Duodenal mucosa (tissue), 2 donors: ENCODE measurements around the gene TRANK1.

Source experiments
- H3K27ac ChIP-seq: one replicate; pipeline ENCODE4 v1.7.0; 2013; ENCODE audit warnings: low read depth, low read length
- H3K27me3 ChIP-seq, 2 donors: one replicate each; pipeline ENCODE4 v1.7.0; 2013; ENCODE audit warnings: low read length in 2 of 2, control low read depth in 1 of 2; ENCODE audit not compliant: insufficient read depth in 2 of 2, control insufficient read depth in 1 of 2
- H3K36me3 ChIP-seq, 2 donors: one replicate each; pipeline ENCODE4 v1.7.0; 2013; ENCODE audit warnings: low read length in 2 of 2, control low read depth in 1 of 2; ENCODE audit not compliant: insufficient read depth in 2 of 2, control insufficient read depth in 1 of 2
- H3K4me1 ChIP-seq, 2 donors: one replicate each; pipeline ENCODE4 v1.7.0; 2013; ENCODE audit warnings: low read length in 2 of 2, control low read depth in 1 of 2; ENCODE audit not compliant: insufficient read depth in 2 of 2, control insufficient read depth in 1 of 2
- H3K4me3 ChIP-seq, 2 donors: one replicate each; pipeline ENCODE4 v1.7.0; 2013; ENCODE audit warnings: low read length in 2 of 2, low read depth in 1 of 2
- H3K9ac ChIP-seq, 2 donors: one replicate each; pipeline ENCODE4 v1.7.0; 2013; ENCODE audit warnings: low read length in 2 of 2, low read depth in 1 of 2
- H3K9me3 ChIP-seq, 2 donors: one replicate each; pipeline ENCODE4 v1.7.0; 2013; ENCODE audit warnings: low read length in 2 of 2, control low read depth in 1 of 2; ENCODE audit not compliant: control insufficient read depth in 1 of 2

TRANK1 gene

GRCh38 chr3:36826240-36826639, 118.6 kb downstream of the TRANK1 start:
- Histone ChIP-seq H3K4me1 (no peaks in the 10 kb centered on the region), H3K27ac (no peak overlapping the region), H3K36me3 (peaks cover 26 to 44% of the 10 kb centered on the region in 2 donors), H3K27me3 (no peaks in the 10 kb centered on the region), H3K9me3 (no peaks in the 10 kb centered on the region), H3K9ac (no peak overlapping the region), H3K4me3 (no peak overlapping the region)

GRCh38 chr3:36824443-36824842, 120.4 kb downstream of the TRANK1 start:
- H3K4me3 ChIP-seq, result no peak overlapping the region
- peaks cover 26 to 35% of the 10 kb centered on the region in 2 donors for H3K36me3 ChIP-seq
- H3K9ac ChIP-seq, result no peak overlapping the region
- no peaks in the 10 kb centered on the region for H3K27me3 ChIP-seq
- H3K4me1 ChIP-seq, result no peaks in the 10 kb centered on the region
- H3K9me3 ChIP-seq, result no peaks in the 10 kb centered on the region
- no peak overlapping the region for H3K27ac ChIP-seq

GRCh38 chr3:36823806-36824205, 121.0 kb downstream of the TRANK1 start:
- Histone ChIP-seq H3K4me1 (no peaks in the 10 kb centered on the region), H3K36me3 (peaks cover 20 to 29% of the 10 kb centered on the region in 2 donors), H3K9ac (no peak overlapping the region), H3K4me3 (no peak overlapping the region), H3K9me3 (no peaks in the 10 kb centered on the region), H3K27ac (no peak overlapping the region), H3K27me3 (no peaks in the 10 kb centered on the region)

- H3K27me3 ChIP-seq, result no peaks in the 10 kb centered on the region
- H3K36me3 ChIP-seq, result peaks cover 2% of the 10 kb centered on the region in 2 donors
- no peaks in the 10 kb centered on the region for H3K9me3 ChIP-seq
- H3K4me3 ChIP-seq, result no peak overlapping the region
- H3K27ac ChIP-seq, result no peak overlapping the region
- H3K9ac ChIP-seq, result no peak overlapping the region
- H3K4me1 ChIP-seq, result no peaks in the 10 kb centered on the region
These were observed 124.8 kb downstream of the TRANK1 start for GRCh38 chr3:36820083-36820482.

GRCh38 chr3:36817806-36818533, 126.9 kb downstream of the TRANK1 start:
- Histone ChIP-seq H3K27ac (no peak overlapping the region), H3K4me1 (no peaks in the 10 kb centered on the region), H3K36me3 (no peaks in the 10 kb centered on the region), H3K4me3 (no peak overlapping the region), H3K9ac (no peak overlapping the region), H3K27me3 (no peaks in the 10 kb centered on the region), H3K9me3 (no peaks in the 10 kb centered on the region)

GRCh38 chr3:36815375-36815774, 129.5 kb downstream of the TRANK1 start:
- H3K9me3 ChIP-seq, result no peaks in the 10 kb centered on the region
- H3K27me3 ChIP-seq, result no peaks in the 10 kb centered on the region
- H3K4me3 ChIP-seq, result no peak overlapping the region
- no peaks in the 10 kb centered on the region for H3K36me3 ChIP-seq
- no peak overlapping the region for H3K27ac ChIP-seq
- no peak overlapping the region for H3K9ac ChIP-seq
- no peaks in the 10 kb centered on the region for H3K4me1 ChIP-seq

- Histone ChIP-seq H3K27me3 (no peaks in the 10 kb centered on the region), H3K36me3 (no peaks in the 10 kb centered on the region), H3K4me3 (no peak overlapping the region), H3K9ac (no peak overlapping the region), H3K4me1 (no peaks in the 10 kb centered on the region), H3K27ac (no peak overlapping the region), H3K9me3 (no peaks in the 10 kb centered on the region)
These were observed 130.1 kb downstream of the TRANK1 start for GRCh38 chr3:36814776-36815175.

GRCh38 chr3:36814066-36814717, 130.7 kb downstream of the TRANK1 start:
- Histone ChIP-seq H3K27ac (no peak overlapping the region), H3K4me3 (no peak overlapping the region), H3K9ac (no peak overlapping the region), H3K36me3 (no peaks in the 10 kb centered on the region), H3K4me1 (no peaks in the 10 kb centered on the region), H3K9me3 (no peaks in the 10 kb centered on the region), H3K27me3 (no peaks in the 10 kb centered on the region)

GRCh38 chr3:36813305-36813704, 131.5 kb downstream of the TRANK1 start:
- Histone ChIP-seq H3K27ac (no peak overlapping the region), H3K9ac (no peak overlapping the region), H3K4me3 (no peak overlapping the region), H3K4me1 (no peaks in the 10 kb centered on the region), H3K36me3 (no peaks in the 10 kb centered on the region), H3K9me3 (no peaks in the 10 kb centered on the region), H3K27me3 (no peaks in the 10 kb centered on the region)

GRCh38 chr3:36812240-36812639, 132.6 kb downstream of the TRANK1 start:
- H3K4me1 ChIP-seq, result no peaks in the 10 kb centered on the region
- no peak overlapping the region for H3K27ac ChIP-seq

More at GRCh38 chr3:36812240-36812639, 132.6 kb downstream of the TRANK1 start:
- Histone ChIP-seq H3K36me3 (no peaks in the 10 kb centered on the region), H3K9ac (no peak overlapping the region), H3K9me3 (no peaks in the 10 kb centered on the region), H3K27me3 (no peaks in the 10 kb centered on the region), H3K4me3 (no peak overlapping the region)
